ENCODE results near the gene PHGDH. TPM values are rescaled to one million over a fixed set of nuclear protein-coding genes. Genes with fewer than 3 reads are reported as not detected.
"Not testable (repeated sequence)": the region's sequence is repeated elsewhere in the genome, so short reads cannot be mapped to it uniquely, and the experiment has no call there.

Gene PHGDH
- total RNA-seq, 2 donors from 2014 or later = 27.8 to 86.4 TPM

- intact Hi-C loops (cut with DNase I) = no loop called here
- DNase-seq (ENCODE audit: low spot score) = no peak
Measured at GRCh38 chr1:119779869-119780356, 68.2 kb downstream of the PHGDH start.

- no peak for DNase-seq (ENCODE audit: low spot score)
- intact Hi-C loops (cut with DNase I) = no loop called here
Measured at GRCh38 chr1:119781434-119782210, 69.9 kb downstream of the PHGDH start.

DNA sequence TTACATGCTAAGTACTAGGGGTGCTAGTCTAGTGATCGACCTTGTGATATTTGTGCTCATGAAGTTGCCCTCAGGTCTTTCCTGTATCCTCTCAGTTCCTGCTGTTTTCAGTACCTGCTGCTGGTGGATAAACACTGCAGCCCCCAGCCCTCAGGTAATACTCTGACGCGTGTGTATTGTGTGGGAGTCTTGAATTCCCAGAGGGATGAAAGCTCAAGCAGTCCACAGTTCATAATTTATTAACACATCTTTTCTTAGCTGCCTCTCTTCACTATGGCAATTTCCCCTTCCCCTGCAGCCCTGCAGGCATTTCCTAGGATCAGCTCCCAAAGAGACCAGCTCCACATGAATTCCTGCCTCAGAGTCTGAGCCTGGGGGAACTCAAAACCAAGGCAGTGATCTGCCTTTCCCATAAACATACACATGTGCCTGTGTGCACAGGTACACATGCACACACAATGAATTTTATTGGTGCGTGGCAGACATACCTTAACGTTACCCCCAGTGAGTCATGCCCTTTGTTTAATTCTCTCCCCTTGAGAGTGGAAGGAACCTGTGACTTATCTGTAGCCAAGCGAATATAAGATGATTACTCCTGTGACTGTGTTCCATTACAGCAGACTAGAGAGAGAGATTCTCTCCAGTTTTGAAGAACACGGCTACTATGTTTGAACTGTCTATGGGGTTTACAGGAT is 71.0 kb downstream of the PHGDH start:
- intact Hi-C loops (cut with DNase I) = no loop called here
- DNase-seq (ENCODE audit: low spot score) = no peak

- intact Hi-C loops (cut with DNase I) = no loop called here
- no peak for DNase-seq (ENCODE audit: low spot score)
Measured at GRCh38 chr1:119783354-119784185, 71.8 kb downstream of the PHGDH start.

DNA sequence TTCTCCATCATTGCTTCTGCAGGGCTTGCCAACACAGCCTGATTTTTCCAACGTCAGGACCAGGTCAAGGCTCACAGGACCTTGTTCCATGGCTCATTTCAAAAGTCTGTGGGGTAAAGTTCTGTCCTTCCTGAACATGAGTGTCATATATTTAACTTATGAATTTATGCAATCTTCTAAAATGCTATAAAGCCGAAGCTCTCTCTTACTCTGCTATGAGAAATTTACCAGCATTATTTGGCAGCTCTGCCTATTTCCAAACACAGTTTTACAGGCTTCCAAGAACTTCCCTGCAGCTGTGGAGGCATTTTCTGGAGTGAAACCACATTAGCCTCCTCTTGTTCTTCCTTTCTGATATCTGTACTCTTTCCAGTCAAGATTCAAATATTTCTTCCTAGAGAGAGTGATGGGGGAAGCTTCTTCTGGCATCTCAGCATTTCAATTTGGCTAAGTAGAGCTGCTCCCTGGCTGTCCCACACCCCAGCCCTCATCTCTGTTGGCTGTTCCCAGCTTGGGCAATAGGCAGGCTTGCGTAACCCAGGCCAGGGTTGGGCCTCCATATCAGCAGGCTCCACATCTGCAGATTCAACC is 72.6 kb downstream of the PHGDH start:
- intact Hi-C loops (cut with DNase I) = no loop called here
- DNase-seq (ENCODE audit: low spot score) = peak; percentile 94

DNA sequence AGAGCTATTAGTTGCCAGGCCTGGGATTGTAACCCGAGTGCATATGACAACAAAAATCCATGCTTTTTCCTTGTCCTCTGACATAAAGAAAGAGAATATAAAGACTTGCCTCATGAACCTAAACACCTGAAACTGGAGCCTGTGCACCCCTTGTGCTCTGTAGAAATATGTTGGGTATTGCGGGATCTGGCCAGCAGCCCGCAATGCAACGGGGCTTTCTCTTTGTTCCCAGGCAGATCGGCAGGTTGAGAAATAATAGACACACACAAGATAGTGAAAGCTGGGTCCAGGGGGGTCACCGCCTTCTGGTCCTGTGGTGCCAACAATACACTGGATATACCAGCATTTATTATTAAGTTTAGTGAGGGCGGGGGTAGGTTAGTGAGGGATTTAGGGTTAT is 74.3 kb downstream of the PHGDH start:
- intact Hi-C loops (cut with DNase I); DNase-seq (ENCODE audit: low spot score): not testable (repeated sequence)

GRCh38 chr1:119786473-119787050 is 74.8 kb downstream of the PHGDH start:
- DNase-seq (ENCODE audit: low spot score); intact Hi-C loops (cut with DNase I): not testable (repeated sequence)

DNA sequence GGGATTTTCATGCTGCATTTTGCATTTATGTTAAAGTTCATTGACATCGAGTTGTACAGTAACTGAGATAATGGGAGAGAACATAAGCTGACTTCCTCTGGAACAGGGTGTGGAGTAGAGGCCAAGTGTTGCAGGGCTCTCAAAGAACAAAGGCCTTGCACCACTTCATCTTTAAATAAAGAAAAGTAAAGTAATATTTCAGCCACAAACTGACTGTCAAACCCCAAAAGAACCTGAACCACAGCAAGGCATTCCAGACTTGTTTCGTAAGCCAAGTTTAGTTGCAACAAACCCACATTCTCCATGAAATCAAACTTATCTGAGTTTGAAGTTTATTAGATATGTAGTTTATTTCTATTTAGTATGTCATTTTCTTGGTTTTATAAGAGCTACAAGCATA is 76.0 kb downstream of the PHGDH start:
- no peak for DNase-seq (ENCODE audit: low spot score)
- intact Hi-C loops (cut with DNase I) = no loop called here

DNA sequence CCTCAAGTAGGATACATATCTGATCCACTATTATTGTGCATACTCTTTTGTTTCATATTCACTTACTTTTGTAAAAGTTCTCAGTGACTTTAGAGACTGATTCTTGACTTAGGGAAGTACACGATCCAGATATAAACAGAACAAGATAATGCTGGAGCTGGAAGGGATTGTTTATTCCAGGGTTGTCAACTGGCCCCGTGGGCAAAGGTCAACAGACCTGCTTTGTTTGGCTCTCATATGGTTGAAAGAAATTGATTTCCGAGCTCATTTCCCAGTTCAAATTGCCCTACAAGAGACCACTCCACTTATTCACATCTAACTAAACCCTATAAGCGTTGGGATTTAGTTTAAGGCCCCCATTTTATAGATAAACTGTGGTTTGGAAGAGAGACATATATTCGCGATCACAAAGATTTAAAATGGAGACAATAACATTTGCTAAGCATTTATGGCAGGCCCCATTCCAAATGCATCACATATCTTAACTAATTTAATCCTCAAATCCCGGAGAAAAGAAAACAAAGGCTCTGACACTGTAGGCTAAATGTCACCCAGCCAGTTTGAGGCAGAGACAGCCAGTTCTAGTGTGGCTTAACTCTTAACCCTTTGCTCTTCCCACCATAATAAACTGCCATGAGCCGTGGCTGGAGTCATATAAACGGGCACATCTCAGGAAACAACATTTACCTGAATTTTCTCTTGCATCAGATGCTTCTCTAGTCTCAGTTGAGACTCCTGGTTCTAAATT is 78.9 kb downstream of the PHGDH start:
- no peak for DNase-seq (ENCODE audit: low spot score)
- intact Hi-C loops (cut with DNase I) = no loop called here

GRCh38 chr1:119791377-119791776 is 79.6 kb downstream of the PHGDH start:
- intact Hi-C loops (cut with DNase I) = no loop called here
- no peak for DNase-seq (ENCODE audit: low spot score)

Other genes with a start within 250 kb of the PHGDH start
- not detected for gene HSD3B1, start 204.7 kb upstream of the PHGDH start, total RNA-seq
- gene ZNF697, start 63.7 kb upstream of the PHGDH start, total RNA-seq = 1 to 10 TPM; 5.0 to 5.9 TPM
- gene HMGCS2, start 57.0 kb downstream of the PHGDH start, total RNA-seq = not detected
- gene REG4, start 99.5 kb downstream of the PHGDH start, total RNA-seq = not detected
- gene ADAM30, start 184.6 kb downstream of the PHGDH start, total RNA-seq = not detected

Measured in posterior vena cava (tissue), 2 donors.